GM12892 (cell line): ENCODE measurements around the gene STAG1.

Experiments
- POLR2A ChIP-seq: IDR thresholded peaks from 2 replicates; pipeline ENCODE4 v1.6.1; 2011; ENCODE audit warnings: low read depth, low read length, control low read depth
- POLR2AphosphoS5 ChIP-seq: IDR thresholded peaks from 2 replicates; pipeline ENCODE4 v1.6.1; 2011; ENCODE audit warnings: low read depth, low read length, control low read depth
- TAF1 ChIP-seq: IDR thresholded peaks from 2 replicates; pipeline ENCODE4 v1.6.1; 2011; ENCODE audit warnings: low read depth, mild to moderate bottlenecking, control low read depth, low read length, borderline replicate concordance

GRCh38 chr3:136595913-136596697 is 156.1 kb downstream of the STAG1 start:
- TF ChIP-seq POLR2A (no peak), POLR2AphosphoS5 (no peak), TAF1 (no peak)
